HG02763 (cell line): ENCODE measurements around the gene RTP2.

ENCODE experiments used
- ATAC-seq: cut with Tn5 transposase; IDR thresholded peaks from one replicate; pipeline ENCODE4 v1.9.1; 2021; ENCODE audit warnings: mild to moderate bottlenecking, moderate library complexity; ENCODE audit not compliant: unreplicated experiment

The RTP2 gene

DNA sequence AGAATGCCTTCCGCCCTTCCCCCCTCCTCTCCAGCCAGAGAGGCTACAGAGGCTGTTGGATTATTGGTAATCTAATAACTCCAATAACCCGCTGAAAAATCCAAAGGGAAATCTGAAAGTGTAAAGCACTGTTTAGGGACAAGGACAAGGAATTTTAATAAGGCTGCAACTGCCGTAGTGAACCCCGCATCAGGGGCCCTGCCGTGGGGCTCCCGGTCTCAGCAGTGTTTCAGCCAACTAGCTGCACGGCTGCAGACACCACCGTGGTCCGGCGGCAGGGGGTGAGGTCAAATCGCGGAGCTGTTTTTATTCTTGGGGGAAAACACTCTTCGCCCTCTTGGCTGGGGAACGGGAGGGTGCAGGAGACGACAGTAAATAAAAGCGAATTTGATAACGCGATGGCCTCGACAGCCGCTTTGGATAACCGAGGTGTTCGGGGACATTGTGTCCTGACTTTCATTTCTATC is 36.8 kb upstream of the RTP2 start:
- ATAC-seq, result no peak

DNA sequence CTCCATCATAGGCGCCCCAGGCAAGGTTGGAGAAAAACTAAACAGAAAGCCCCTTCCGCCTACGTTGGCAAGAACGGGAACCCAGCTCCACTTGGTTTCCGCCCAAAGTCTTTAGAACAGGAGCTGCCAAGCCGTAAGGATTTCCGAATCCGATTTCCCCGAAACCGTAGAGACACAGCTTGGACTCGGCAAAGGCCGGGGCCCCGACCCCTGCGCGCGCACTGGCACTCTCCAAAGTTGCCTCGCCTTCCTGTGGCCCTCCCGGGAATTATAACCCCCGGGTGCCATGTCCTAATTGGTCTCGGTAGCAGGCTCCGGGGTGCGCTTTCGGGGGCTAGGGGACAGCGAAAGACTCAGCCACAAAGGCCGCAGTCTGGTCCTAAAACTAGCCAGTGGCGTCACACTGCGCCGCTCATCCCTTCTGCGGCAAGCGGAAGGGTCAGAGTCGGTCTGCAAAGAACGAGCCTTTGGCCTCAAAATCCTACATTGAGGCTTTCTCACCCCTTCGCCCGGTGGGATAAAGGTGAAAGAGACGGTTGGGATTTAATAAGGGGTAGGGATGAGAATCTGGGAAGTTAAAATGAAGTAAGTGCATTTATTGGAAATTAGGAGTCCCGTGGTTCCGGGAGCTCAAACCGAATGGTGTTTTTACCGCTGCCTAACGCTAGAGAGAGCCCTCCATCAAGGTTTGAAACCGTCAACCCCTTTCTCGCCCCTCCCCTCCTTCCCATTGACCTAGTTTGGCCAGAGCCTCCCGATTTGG is 36.2 kb upstream of the RTP2 start:
- ATAC-seq, result peak; percentile 48

DNA sequence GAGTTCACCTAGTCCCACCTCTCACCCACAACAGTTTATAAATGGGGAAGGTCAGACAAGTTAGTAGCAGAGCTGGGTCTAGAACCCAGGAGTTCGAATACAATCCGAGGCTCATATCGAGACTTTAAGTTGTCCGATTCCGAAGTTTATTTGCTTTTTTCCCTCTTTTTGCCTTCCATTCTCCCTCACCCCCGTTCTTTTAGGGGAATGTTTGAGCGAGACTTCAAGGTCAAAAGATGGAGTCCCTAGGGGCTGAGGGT is 35.6 kb upstream of the RTP2 start:
- ATAC-seq, result no peak

DNA sequence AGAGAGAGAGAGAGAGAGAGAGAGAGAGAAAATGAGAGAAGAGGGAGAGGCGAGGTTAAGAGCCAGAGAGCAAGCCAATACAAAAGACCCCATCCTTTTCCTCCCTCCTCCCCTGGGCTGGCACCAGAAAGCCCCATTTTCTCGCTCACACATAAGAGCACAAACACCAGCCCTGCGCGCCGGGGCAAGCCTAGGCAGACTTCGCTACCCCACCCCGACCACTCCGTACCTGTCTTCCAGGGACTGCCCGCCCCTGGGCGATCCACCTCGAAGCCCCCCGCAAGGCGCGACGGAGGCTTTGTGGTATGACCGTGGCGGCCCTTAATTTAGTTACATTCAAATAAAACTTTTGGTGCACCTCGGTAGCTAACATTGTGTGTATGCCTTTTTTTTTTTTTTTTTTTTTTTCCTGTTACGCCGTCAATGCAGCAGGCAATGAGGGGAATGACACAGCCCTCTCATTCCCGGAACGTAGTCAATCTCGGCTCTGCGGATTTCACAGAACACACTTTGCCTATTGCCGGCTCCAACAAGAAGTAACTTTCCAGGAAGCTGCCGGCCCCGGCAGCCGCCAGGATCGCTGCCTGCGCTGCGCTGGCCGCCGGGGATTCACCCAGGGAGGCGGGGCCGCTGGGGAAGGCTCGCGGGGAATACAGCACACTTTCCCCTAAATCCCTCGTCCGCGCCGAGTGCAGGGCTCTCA is 35.2 kb upstream of the RTP2 start:
- no peak for ATAC-seq

DNA sequence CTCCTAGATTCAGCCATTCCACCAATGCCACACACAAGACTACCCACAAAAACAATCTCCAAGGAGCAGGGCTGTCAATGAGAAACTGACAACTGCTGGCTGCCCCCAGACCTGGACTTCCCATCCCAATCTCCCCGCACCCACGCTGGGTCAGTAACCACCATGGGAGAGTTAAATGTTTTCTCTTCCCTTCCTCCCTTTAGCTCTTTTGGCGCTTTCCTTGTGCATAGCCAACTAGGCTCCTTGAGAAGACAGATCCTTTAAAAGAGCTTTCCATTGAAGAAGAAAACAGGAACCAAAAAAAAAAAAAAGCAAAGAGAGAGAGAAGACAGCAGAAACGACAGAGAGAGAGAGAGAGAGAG is 34.6 kb upstream of the RTP2 start:
- no peak for ATAC-seq

DNA sequence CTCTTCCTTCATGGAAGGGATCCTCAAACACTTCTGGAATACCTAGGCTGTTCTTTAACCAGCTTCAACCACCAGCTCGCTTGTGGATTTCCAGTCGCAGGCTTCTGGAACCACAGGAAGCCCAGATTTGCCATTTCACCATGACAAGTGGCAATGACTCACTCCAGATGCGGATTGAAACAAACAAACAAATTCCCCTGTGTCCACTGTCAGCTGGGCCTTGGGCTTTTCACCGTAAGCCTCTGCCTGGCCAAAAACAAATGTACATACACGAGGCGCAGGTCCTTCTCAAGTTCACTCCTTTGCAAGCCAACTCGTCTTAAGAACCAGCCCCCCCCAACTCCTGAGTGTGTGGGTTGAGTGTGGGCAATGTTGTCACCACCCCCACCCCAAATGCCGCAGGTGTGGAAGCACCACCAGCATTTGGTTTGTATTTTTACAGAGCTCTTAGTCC is 34.1 kb upstream of the RTP2 start:
- ATAC-seq, result no peak

DNA sequence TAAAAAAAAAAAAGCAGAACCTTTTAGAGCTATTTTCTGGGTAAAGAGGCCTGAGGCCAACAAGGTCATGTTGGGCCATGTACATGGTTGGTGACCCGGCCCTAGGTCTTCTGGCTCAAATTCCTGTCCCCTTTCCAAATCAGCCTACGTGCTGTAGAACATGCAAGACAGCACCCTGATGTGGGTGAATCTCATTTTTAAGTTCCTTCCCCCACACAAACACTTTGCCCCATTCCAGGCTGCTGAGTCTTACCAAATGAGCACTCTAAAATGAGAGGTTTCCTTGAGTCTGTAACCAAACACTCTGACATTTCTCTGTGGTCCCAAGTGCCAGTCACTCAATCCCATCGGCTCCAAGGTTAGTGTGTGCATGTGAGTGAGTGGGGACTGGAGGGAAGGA is 33.5 kb upstream of the RTP2 start:
- ATAC-seq, result no peak

DNA sequence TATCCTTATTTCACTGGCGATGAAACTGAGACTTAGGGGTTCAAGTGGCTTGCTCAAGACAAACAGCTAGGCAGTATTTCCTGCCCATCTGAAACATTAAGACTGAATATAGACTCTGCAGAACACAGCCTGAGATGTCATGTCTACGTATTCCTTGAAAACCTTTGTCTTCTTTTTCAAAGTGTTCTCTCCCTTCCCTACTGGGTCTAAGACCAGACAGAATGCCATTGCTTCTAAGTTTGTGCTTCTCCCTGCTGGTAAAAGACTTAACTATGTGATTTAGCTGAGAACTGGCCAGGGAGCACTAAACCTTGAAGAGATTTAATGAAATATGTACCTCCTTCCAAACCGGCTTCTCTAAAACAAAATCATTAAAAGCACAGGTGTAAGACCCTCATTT is 33.0 kb upstream of the RTP2 start:
- ATAC-seq, result no peak

DNA sequence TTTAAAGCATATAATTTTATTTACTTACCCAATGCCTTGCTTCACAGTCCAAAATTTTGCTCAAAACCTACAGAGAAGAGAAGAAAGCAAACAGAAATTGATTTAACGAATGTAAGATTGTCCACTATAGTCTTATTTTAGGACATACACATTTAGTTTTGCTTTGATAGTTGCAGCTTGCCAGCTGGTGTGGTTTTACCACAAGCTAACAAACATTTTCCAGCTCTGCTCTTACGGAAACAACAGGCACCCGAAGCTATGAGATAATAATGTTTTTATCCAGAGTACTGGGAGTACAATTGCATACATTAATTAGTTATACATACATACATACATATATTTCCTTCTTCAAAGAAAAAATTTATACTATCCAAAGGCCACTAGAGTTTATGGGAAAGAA is 32.5 kb upstream of the RTP2 start:
- ATAC-seq, result no peak

DNA sequence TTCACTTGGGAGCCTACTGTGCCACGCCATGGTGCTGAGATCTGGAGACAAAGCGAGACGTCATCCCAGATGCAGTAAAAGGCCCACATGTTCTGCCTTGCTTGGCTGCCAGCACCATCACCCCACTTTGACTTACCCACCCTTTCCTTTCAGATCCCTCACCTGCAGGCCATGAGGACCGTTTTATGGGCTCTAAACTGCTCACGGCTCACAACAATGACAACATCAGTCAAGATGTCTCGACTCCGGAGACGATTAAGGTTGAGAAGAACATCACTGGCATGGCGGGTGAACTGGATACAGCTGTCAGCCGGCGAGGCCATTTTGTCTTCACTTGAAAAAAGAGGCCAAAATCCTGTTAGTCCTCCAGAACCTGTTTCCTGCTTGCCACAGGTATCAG is 31.0 kb upstream of the RTP2 start:
- no peak for ATAC-seq

DNA sequence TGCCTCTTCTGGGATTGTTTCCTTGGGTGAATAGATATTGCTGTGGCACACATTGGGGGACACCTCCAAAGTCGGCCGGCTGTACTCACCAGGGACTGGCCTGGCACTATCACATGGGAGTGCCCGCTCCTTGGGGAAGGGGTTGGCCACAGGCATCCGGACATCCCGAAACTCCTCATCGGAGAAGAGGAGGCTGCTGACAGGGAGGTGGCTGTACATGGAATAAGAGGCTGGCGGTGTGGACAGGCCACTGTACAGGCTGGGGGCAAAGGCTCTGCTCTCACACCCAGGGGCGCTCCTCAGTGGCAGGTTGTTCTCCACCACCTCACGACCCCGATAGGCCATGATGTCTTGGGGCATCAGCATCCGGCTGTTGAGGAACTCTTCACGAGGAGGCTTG is 27.2 kb upstream of the RTP2 start:
- ATAC-seq, result no peak

DNA sequence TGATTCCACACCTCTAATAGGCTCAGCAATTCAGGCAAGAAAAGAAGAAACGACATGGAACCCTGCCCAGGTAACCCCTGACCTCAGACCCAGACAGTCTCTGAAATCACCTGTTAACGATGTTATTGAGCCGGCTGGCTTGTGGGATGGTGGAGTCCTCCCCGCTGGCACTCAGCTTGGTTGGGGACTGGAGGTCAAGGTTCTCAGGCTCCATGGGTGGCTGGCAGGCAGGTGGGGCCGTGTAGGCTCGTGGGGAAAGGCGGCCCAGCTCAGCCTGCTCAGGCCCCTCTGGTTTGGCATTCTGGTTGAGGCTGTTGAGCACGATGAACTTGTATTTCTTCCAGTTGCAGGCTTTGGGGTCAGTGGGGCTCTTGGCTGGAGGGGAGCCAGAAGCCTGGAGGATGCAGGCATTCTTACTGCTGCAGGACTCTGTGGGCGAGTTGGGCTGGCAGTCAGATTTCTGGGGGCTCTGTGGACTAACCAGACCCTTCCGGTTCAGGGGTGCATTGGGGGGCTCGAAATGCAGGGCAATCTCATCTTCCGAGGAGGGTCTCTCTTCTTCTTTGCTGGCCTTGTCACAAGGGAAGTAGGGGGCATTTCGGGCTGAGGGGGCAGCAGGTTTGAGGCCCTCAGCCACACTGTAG is 26.7 kb upstream of the RTP2 start:
- no peak for ATAC-seq

DNA sequence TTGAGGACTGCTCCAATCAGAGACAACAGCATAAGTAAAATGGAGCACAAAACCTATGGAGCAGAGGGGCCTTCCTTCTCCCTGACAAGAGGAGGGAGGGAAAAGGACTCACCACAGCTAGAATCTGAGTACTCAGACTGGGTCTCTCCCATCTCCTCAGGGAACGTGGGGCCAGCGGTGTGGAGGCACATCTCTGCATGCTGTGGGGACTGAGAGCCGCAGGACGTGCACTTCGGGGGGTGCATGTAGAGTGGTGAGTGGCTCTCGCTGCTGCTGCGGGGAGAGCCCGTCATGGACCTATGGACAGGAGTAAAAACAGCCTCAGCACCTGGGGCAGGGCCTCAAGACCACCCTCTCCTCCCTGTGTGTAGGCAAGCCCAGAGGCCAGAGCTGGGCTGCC is 25.9 kb upstream of the RTP2 start:
- no peak for ATAC-seq

DNA sequence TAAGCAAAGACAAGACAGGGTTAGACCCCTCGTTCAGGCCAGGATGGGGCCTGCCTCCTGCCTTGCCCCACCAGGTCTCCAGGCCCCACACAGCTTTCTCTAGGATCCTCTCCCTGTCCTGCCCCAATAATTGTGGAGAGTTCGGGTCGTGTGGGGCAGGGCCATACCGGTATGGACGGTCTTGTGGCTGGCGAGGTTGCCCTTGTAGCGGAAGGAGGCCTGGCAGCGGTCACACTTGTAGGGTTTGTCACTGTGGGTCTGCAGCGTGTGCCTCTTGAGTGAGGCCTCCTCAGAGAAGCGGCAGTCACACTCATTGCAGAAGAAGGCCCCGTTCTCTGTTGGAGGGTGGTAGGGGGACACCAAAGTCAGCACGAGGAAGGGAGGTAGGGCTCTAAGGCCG is 24.2 kb upstream of the RTP2 start:
- no peak for ATAC-seq

DNA sequence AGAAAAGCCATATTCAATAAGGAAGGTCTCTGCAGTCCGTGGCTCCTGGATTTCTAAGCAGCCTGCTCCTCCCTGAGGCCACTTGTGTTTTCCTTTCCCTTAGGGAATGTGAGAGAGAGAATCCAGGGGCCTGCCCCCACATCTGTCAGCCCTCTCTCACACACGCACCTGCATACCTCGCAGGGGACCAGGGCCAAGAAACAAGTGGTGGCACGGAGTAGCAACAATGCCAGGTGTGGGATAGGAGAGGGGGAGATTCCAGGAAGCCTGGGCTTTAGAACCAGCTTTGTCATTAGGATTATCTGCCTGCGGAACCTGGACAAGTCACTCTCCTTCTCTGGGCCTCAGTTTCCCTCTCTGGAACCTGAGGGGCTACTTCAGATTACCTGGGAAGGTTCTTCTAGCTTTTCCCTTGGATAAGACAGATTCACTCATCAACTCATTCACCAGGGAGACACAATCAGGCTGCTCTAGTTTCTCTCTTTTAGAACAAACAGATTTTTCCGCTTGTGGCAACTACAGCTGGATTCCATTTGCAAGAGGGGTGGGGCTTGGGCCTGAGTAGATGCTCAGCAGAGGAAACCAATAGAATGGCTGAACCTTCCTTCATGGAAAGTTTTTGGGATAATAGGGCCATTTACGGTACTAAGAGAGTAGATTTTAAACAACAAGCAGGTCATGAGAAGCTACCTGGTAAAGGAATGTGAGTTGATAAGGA is 23.5 kb upstream of the RTP2 start:
- no peak for ATAC-seq

DNA sequence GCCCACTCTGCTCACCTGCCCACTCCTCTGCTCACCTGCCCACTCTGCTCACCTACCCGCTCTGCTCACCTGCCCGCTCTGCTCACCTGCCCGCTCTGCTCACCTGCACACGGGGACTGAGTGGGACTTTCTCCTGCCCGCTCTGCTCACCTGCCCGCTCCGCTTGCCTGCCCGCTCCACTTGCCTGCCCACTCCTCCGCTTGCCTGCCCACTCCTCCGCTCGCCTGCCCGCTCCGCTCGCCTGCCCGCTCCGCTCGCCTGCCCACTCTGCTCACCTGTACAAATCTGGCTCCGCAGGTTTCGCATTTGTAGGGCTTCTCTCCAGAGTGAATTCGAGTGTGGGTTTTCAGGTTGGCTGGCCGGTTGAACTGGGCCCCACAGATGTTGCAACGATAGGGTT is 22.9 kb upstream of the RTP2 start:
- ATAC-seq, result no peak

DNA sequence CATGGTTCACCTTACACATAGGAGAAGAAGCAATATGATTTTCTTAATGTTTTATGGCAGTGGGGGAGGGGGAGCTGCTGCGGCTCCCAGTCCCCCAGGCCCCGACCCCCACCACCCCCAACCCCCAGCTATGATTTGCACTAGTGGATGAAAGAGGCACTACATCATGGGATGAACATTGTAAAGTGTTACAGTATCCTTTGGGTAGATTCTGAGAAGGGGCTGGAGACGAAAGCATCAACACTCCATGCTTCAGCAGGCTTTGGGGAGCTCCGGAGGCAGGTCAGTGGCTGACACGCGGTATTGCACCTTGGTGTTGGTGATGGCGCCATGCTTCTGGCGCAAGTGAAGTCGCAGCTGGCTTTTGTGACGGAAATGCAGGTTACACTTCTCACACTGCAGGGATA is 19.9 kb upstream of the RTP2 start:
- ATAC-seq, result no peak

DNA sequence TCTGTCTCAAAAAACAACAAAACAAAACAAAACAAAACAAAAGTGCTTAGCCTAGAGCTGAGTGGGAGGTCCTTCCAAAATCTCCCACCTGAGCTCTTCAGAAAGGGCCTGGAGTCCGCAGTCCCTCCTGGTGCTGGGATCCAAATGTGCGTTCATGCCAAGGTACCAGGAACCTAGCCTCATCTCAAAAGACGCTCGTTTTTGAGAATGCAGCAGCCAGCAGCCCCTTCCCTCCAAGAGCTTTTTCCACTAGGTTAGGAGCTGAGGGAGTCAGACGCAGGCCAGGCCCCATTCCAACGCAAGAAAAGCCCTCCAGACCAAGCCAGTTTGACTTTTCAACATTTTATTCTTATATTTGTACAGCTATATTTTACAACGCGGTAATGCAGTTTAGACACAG is 18.7 kb upstream of the RTP2 start:
- ATAC-seq, result no peak

DNA sequence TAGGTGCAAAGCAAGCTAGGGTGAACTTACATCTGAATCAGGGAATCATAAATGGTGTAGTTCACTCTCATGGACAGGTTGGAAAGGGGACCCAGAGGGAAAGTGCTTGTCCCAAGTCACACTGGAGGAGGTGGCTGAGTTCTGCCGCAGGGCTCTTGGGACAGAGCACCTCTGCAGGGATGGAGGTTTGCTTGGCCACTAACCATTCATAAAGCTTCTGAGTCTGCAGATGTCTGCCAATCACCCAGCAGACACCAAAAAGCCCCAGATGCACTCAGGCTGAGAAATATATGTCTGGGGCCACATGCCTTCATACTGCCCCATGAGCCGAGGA is 17.9 kb upstream of the RTP2 start:
- no peak for ATAC-seq

DNA sequence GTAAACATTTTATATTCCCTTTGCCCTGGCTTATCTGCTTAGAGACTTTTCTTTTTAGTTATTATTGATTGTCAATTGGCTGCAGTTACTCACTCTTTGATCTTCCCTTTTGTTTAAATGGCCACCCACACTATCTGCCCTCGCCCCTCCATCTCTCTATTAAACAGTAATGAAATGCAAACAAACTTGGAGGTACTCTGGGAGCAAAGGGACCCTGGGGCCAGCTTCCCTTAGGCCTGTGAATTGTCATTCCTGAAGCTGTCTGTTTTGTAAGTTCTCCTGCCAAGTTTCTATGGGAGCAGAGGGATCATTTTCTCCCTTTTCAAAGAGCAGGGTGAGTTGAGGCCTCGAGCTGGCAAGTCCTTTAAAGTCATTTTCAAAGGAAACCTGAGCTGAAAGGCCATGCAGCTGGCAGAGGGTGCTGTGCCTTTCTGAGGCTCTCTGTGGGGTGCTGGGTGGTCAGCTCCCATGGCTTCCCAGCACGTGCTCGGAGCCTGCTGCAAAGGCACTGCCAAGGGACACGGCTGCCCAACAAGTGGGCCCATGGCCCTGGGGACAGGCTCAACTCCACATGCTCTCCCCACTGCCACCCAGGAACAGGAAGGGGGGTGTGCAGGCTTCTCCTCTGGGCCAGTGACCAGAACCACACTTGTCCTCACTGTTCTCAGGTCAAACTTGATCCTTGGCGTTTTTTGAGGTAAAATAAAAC is 17.4 kb upstream of the RTP2 start:
- no peak for ATAC-seq

DNA sequence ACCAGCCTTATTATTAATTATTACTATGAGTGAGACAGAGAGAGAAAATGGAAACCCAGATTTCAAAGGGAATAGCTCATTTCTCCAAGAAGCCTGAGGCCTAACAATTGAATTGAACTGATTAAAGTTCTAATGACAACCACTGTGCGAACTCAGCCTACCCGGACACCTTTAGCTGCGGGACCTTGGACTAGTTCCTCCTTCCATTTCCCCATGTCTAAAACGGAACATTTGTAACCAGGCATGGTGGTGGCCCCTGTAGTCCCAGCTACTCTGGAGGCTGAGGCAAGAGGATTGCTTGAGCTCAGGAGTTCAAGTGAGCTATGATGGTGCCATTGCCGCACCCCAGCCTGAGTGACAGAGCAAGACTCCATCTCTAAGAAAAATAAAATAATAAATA is 16.4 kb upstream of the RTP2 start:
- ATAC-seq, result no peak
